ENCODE results near the gene CRACR2B.

GRCh38 chr11:862696-863022 lies 34.9 kb downstream of the CRACR2B start:
- TF ChIP-seq CTCF (IDR thresholded peaks at IDR 0.05; ENCODE audit: insufficient read depth, low read length) (no peak), GABPA (IDR thresholded peaks at IDR 0.05; ENCODE audit: low read depth) (no peak)
